ENCODE results near the gene ERF. TPM values are rescaled to one million over a fixed set of nuclear protein-coding genes. Genes with fewer than 3 reads are reported as not detected.

Gene ERF
- total RNA-seq, 2 donors from 2014 or later, result 106 to 138 TPM

DNA sequence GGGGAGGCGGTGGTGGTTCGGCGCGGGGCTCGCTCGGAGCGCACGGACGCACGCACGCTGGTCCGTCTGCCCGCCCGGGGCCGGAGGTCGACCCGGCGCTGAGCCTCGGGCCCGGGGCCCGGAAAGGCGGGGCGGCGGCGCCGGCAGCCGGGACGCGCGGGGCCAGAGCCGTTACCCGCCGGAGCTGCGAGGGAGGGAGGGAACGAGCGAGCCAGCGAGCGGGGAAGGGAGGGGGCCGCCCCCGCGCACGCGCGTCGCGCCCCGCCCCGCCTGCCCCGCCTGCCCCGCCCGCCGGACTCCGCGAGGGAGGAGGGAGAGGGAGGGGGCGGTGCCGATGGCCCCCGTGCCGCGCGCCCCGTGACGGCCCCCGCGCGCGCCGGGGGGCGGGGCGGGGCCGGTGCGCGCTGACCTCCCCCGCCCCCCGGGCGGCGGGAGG lies 29.2 kb upstream of the ERF start:
- 0% methylated on average over 3 to 63 of the region's 76 CpGs for WGBS, 2 experiments (ENCODE audit: insufficient coverage in 1 of 2, insufficient read length in 1 of 2)
- Mint-ChIP-seq H3K27me3 (ENCODE audit: insufficient read depth) (no peaks in the 10 kb centered on the region), H3K9me3 (no peaks in the 10 kb centered on the region), H3K4me3 (no peak overlapping the region), H3K36me3 (ENCODE audit: low read depth) (peaks cover 10% of the 10 kb centered on the region), H3K4me1 (peaks cover 32% of the 10 kb centered on the region), H3K27ac (no peak overlapping the region)
- H3K4me3 ChIP-seq (ENCODE audit: low read length), result no peak overlapping the region
- no peaks in the 10 kb centered on the region for H3K27me3 ChIP-seq (ENCODE audit: control insufficient read depth, insufficient read depth, low read length, poor library complexity, severe bottlenecking)
- no peak overlapping the region for H3K9ac ChIP-seq (ENCODE audit: extremely low read depth, low read length, poor library complexity, severe bottlenecking)
- DNase-seq, result no peak
- H3K9me3 ChIP-seq (ENCODE audit: control insufficient read depth, low read length), result no peaks in the 10 kb centered on the region
- H3K36me3 ChIP-seq (ENCODE audit: control insufficient read depth, insufficient read depth, low read length), result peaks cover 22% of the 10 kb centered on the region
- TF ChIP-seq, protein P1, sequence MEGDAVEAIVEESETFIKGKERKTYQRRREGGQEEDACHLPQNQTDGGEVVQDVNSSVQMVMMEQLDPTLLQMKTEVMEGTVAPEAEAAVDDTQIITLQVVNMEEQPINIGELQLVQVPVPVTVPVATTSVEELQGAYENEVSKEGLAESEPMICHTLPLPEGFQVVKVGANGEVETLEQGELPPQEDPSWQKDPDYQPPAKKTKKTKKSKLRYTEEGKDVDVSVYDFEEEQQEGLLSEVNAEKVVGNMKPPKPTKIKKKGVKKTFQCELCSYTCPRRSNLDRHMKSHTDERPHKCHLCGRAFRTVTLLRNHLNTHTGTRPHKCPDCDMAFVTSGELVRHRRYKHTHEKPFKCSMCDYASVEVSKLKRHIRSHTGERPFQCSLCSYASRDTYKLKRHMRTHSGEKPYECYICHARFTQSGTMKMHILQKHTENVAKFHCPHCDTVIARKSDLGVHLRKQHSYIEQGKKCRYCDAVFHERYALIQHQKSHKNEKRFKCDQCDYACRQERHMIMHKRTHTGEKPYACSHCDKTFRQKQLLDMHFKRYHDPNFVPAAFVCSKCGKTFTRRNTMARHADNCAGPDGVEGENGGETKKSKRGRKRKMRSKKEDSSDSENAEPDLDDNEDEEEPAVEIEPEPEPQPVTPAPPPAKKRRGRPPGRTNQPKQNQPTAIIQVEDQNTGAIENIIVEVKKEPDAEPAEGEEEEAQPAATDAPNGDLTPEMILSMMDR (conservative IDR thresholded peaks at IDR 0.05), result no peak
- peaks cover 14% of the 10 kb centered on the region for H3K4me1 ChIP-seq (ENCODE audit: control insufficient read depth, insufficient read depth, low read length)
- no peak overlapping the region for H3K27ac ChIP-seq (ENCODE audit: low read depth, low read length)

DNA sequence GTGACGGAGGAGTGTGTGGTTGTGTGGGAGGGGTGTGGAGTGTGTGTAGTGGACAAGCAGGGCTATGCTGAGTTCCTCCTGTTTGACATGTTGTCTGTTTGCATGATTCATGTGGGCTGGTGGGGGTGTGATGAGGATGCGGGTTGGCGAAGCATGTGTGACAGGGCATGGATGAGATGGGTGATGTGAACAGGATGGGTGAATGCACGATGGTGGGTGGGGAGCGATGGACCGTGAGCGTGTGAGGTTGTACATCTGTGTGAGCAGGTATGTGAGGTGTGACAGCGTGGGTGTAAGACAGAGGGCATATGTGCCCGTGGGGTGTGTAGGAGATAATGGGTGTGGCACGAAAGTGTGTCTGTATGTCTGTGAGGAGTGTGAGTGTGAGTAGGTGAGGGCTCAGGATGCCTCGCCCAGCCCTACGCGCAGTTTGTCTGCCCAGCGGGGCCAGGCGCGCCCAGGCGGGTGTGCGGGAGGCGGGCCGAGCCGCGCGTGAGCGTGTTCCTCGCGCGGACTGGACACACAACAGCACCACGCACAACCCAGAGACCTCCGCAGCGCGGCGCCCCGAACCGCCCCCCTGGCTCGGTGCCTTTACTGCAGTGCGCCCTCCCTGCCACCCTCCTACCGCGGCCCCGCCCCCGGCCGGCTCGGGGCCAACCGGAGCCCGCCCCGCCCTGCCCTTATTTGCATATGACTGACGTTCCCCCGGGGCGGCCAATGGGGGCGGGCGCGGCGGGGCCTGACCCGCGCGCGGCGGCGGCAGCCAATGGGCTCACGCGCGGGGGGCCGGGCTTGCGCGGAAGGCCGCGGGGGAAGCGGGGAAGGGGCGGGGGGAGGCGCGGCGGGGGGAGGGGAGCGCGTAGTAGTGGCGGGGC lies 28.5 kb upstream of the ERF start:
- peaks cover 8% of the 10 kb centered on the region for H3K36me3 Mint-ChIP-seq (ENCODE audit: low read depth)
- DNase-seq, result peak; percentile 97
- no peak overlapping the region for H3K27ac Mint-ChIP-seq
- H3K27me3 ChIP-seq (ENCODE audit: control insufficient read depth, insufficient read depth, low read length, poor library complexity, severe bottlenecking), result no peaks in the 10 kb centered on the region
- no peaks in the 10 kb centered on the region for H3K9me3 Mint-ChIP-seq
- H3K9ac ChIP-seq (ENCODE audit: extremely low read depth, low read length, poor library complexity, severe bottlenecking), result no peak overlapping the region
- TF ChIP-seq, protein P1 (conservative IDR thresholded peaks at IDR 0.05), result no peak
- H3K27ac ChIP-seq (ENCODE audit: low read depth, low read length), result peak overlapping the region; percentile 36
- H3K4me1 Mint-ChIP-seq, result peaks cover 34% of the 10 kb centered on the region
- peak overlapping the region; percentile 76 for H3K4me3 ChIP-seq (ENCODE audit: low read length)
- H3K27me3 Mint-ChIP-seq (ENCODE audit: insufficient read depth), result no peaks in the 10 kb centered on the region
- WGBS, 2 experiments (ENCODE audit: insufficient coverage in 1 of 2, insufficient read length in 1 of 2), result 10 to 21% methylated on average over 22 to 54 of the region's 74 CpGs
- no peaks in the 10 kb centered on the region for H3K9me3 ChIP-seq (ENCODE audit: control insufficient read depth, low read length)
- no peak overlapping the region for H3K4me3 Mint-ChIP-seq
- peaks cover 15% of the 10 kb centered on the region for H3K36me3 ChIP-seq (ENCODE audit: control insufficient read depth, insufficient read depth, low read length)
- peaks cover 15% of the 10 kb centered on the region for H3K4me1 ChIP-seq (ENCODE audit: control insufficient read depth, insufficient read depth, low read length)

DNA sequence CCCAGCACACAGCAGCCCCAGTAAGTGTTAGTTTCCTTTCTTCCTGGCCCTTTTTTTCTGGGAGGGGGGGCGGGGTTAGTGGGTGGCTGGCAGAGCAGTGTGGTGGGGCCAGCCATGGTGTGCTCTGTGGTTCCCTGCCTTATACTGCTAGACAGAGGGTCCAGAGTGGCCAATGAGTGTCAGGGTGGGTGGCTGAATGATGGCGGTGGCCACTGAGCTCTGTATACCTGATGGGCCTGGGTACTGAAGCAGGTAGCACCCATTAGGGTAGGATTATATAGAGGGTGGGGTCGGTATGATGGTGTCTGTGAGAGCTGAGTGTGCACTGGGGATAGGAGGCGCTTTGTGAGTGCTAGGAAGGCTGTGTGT lies 27.9 kb upstream of the ERF start:
- no peak overlapping the region for H3K4me3 Mint-ChIP-seq
- 55 to 56% methylated on average over 2 to 3 of the region's 4 CpGs for WGBS, 2 experiments (ENCODE audit: insufficient coverage in 1 of 2, insufficient read length in 1 of 2)
- H3K9me3 Mint-ChIP-seq, result no peaks in the 10 kb centered on the region

More for the DNA sequence above, 27.9 kb upstream of the ERF start:
- Histone ChIP-seq H3K4me1 (ENCODE audit: control insufficient read depth, insufficient read depth, low read length) (peaks cover 15% of the 10 kb centered on the region), H3K36me3 (ENCODE audit: control insufficient read depth, insufficient read depth, low read length) (peaks cover 9% of the 10 kb centered on the region), H3K27ac (ENCODE audit: low read depth, low read length) (peak overlapping the region; percentile 77), H3K9ac (ENCODE audit: extremely low read depth, low read length, poor library complexity, severe bottlenecking) (no peak overlapping the region), H3K9me3 (ENCODE audit: control insufficient read depth, low read length) (no peaks in the 10 kb centered on the region), H3K4me3 (ENCODE audit: low read length) (peak overlapping the region; percentile 76), H3K27me3 (ENCODE audit: control insufficient read depth, insufficient read depth, low read length, poor library complexity, severe bottlenecking) (no peaks in the 10 kb centered on the region)
- peak; percentile 58 for DNase-seq
- Mint-ChIP-seq H3K27me3 (ENCODE audit: insufficient read depth) (no peaks in the 10 kb centered on the region), H3K27ac (peak overlapping the region; percentile 72), H3K36me3 (ENCODE audit: low read depth) (peaks cover 8% of the 10 kb centered on the region), H3K4me1 (peaks cover 38% of the 10 kb centered on the region)
- TF ChIP-seq, protein P1 (conservative IDR thresholded peaks at IDR 0.05), result no peak

Measured in endodermal cell (in vitro differentiated cells).